SK-N-MC (cell line): Measurements from ENCODE around the gene RGS19.
"Not testable (repeated sequence)": the region's sequence is repeated elsewhere in the genome, so short reads cannot be mapped to it uniquely, and the experiment has no call there.

Experiments
- DNase-seq: peaks from one replicate; pipeline ENCODE4 v3.0.0-alpha.2; 2011; ENCODE audit warnings: low read depth, low spot score
- H3K27ac ChIP-seq: fragments of 200-600 bp; sonication (generic); 2 replicates; pipeline ENCODE4 v1.5.1; 2016; ENCODE audit warnings: mixed run types
- H3K36me3 ChIP-seq: fragments of 200-600 bp; sonication (generic); 2 replicates; pipeline ENCODE4 v1.6.1; 2017; ENCODE audit warnings: antibody characterized with exemption, low read length, mixed read lengths; ENCODE audit not compliant: insufficient read depth
- H3K4me3 ChIP-seq: fragments of 200-600 bp; sonication (generic); 2 replicates; pipeline ENCODE4 v1.5.1; 2016
- H3K9ac ChIP-seq: fragments of 200-600 bp; sonication (generic); 2 replicates; pipeline ENCODE4 v1.8.0; 2017; ENCODE audit warnings: mixed run types, mixed read lengths; ENCODE audit not compliant: insufficient read length
- H3K9me3 ChIP-seq: fragments of 200-600 bp; sonication (generic); 2 replicates; pipeline ENCODE4 v1.6.1; 2017; ENCODE audit warnings: low read depth, mild to moderate bottlenecking, antibody characterized with exemption, low read length, moderate library complexity, mixed read lengths
- EZH2 ChIP-seq: fragments of 200-600 bp; sonication (generic); IDR thresholded peaks from one replicate; pipeline ENCODE4 v1.6.1; 2017; ENCODE audit warnings: antibody characterized with exemption
- FOXP2 ChIP-seq: optimal IDR thresholded peaks from 2 replicates; pipeline ENCODE3; 2011; ENCODE audit warnings: mild to moderate bottlenecking, moderate library complexity; ENCODE audit not compliant: insufficient read depth; ENCODE audit errors: extremely low read length, control extremely low read depth
- POLR2AphosphoS5 ChIP-seq: IDR thresholded peaks from 2 replicates; pipeline ENCODE4 v1.6.1; 2012; ENCODE audit warnings: mild to moderate bottlenecking, low read depth, low read length, borderline replicate concordance

RGS19 gene

GRCh38 chr20:64079273-64080012, at the start of gene RGS19:
Gene RGS19, minus strand, starts transcription at chr20:64079518. Its CDS starts 2,632 bp downstream, at chr20:64076886.
- Histone ChIP-seq H3K9me3 (no peaks in the 10 kb centered on the region), H3K9ac (peak within 1 kb of the TSS; percentile 85), H3K4me3 (peak within 1 kb of the TSS; percentile 91), H3K36me3 (no peaks in the 10 kb centered on the region), H3K27ac (no peak within 1 kb of the TSS)
- no peak for TF ChIP-seq EZH2
- no peak for TF ChIP-seq FOXP2
- no peak for TF ChIP-seq POLR2AphosphoS5
- DNase-seq: no peak

GRCh38 chr20:64123517-64123916, 44.2 kb upstream of the RGS19 start:
- not testable (repeated sequence) for H3K9me3 ChIP-seq, H3K9ac ChIP-seq, H3K27ac ChIP-seq, H3K36me3 ChIP-seq, DNase-seq, H3K4me3 ChIP-seq

GRCh38 chr20:64122927-64123326, 43.6 kb upstream of the RGS19 start:
- not testable (repeated sequence) for H3K36me3 ChIP-seq, H3K27ac ChIP-seq, H3K9me3 ChIP-seq, H3K9ac ChIP-seq, H3K4me3 ChIP-seq, DNase-seq

- Histone ChIP-seq H3K36me3 (no peaks in the 10 kb centered on the region), H3K9ac (no peak overlapping the region), H3K27ac (no peak overlapping the region), H3K9me3 (no peaks in the 10 kb centered on the region), H3K4me3 (no peak overlapping the region)
- TF ChIP-seq EZH2: no peak
- no peak for TF ChIP-seq FOXP2
- TF ChIP-seq POLR2AphosphoS5: no peak
- no peak for DNase-seq
Observed at GRCh38 chr20:64121586-64121985, 42.3 kb upstream of the RGS19 start.

GRCh38 chr20:64119681-64120341, 40.5 kb upstream of the RGS19 start:
- Histone ChIP-seq H3K9ac (no peak overlapping the region), H3K27ac (no peak overlapping the region), H3K36me3 (no peaks in the 10 kb centered on the region), H3K4me3 (no peak overlapping the region), H3K9me3 (no peaks in the 10 kb centered on the region)
- TF ChIP-seq EZH2 (no peak), POLR2AphosphoS5 (no peak), FOXP2 (no peak)
- no peak for DNase-seq

- Histone ChIP-seq H3K9ac (no peak overlapping the region), H3K27ac (no peak overlapping the region), H3K9me3 (no peaks in the 10 kb centered on the region), H3K36me3 (no peaks in the 10 kb centered on the region), H3K4me3 (no peak overlapping the region)
- DNase-seq: no peak
- TF ChIP-seq POLR2AphosphoS5 (no peak), EZH2 (no peak), FOXP2 (no peak)
Observed at GRCh38 chr20:64119301-64119680, 40.0 kb upstream of the RGS19 start.

GRCh38 chr20:64117432-64117777, 38.1 kb upstream of the RGS19 start:
- not testable (repeated sequence) for DNase-seq, H3K9me3 ChIP-seq, H3K27ac ChIP-seq

GRCh38 chr20:64116541-64117431, 37.5 kb upstream of the RGS19 start:
- no peak for DNase-seq
- TF ChIP-seq FOXP2 (no peak), EZH2 (no peak), POLR2AphosphoS5 (no peak)
- no peak overlapping the region for H3K9ac ChIP-seq
- H3K27ac ChIP-seq: no peak overlapping the region
- no peaks in the 10 kb centered on the region for H3K36me3 ChIP-seq
- H3K4me3 ChIP-seq: no peak overlapping the region
- no peaks in the 10 kb centered on the region for H3K9me3 ChIP-seq

More at GRCh38 chr20:64117432-64117777, 38.1 kb upstream of the RGS19 start:
- H3K36me3 ChIP-seq, H3K9ac ChIP-seq, H3K4me3 ChIP-seq: not testable (repeated sequence)
